Measurements from ENCODE around the gene PATJ.
"Not testable (repeated sequence)": the region's sequence is repeated elsewhere in the genome, so short reads cannot be mapped to it uniquely, and the experiment has no call there.

The PATJ gene

GRCh38 chr1:61749574-61749973, 7.3 kb downstream of the PATJ start:
- DNase-seq = no peak

GRCh38 chr1:61752921-61753389, 10.7 kb downstream of the PATJ start:
- no peak for DNase-seq

DNA sequence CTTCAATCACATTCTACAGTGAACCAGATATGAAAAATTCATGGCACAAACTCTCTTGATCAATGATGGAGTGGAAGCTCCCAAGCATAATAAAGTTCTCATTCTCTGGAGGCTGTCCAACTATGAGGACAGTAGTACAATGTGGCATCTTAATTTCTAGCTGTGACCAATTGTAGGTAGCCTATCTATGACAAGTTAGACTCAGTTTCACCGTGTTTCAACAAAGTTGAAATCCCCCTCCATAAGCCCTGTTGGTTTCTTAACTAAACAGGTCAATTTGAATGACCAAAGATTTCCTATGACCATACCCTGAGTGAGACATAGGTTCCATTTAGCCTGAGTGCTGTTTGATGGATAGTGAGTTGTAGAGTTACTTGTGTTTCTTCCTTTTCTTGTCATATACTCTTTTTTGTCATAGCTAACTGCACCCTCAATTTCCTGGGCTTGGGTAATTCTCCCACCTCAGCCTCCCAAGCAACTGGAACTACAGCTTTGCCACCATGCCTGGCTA, 11.8 kb downstream of the PATJ start:
- DNase-seq = no peak

DNA sequence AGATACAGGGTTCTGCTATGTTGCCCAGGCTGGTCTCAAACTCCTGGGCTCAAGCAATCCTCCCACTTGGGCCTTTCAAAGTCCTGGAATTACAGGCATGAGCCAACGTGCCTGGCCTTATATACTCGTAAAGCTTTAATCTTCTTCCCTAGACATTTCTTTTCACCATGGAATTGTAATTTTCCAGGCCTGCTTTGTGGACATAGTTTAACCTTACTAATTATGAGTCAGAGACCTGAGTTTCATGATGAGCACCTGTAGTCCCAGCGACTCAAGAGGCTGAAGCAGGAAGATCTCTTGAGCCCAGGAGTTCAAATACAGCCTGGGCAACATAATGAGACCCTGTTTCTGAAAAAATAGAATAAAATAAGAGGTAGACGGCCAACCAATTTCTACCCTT, 12.3 kb downstream of the PATJ start:
- no peak for DNase-seq

GRCh38 chr1:61756773-61757172, 14.5 kb downstream of the PATJ start:
- DNase-seq = no peak

DNA sequence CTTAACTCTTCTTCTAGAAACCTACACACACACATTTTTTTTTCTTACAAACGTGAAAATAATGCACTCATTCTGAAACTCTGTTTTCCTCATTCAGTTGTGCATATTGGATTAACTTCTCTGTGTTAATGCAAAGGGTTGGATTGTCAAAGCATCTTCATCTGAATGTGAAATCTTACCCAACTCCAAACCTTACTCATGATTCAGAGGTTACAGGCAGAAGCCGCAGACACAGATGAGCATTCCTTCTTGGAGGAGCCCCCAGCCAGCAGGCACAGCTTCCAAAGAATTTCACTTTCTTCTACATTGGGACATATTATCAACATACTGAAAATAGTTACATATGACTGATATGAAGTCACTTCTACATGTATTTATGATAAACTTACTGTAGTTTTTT, 15.7 kb downstream of the PATJ start:
- DNase-seq = no peak

DNA sequence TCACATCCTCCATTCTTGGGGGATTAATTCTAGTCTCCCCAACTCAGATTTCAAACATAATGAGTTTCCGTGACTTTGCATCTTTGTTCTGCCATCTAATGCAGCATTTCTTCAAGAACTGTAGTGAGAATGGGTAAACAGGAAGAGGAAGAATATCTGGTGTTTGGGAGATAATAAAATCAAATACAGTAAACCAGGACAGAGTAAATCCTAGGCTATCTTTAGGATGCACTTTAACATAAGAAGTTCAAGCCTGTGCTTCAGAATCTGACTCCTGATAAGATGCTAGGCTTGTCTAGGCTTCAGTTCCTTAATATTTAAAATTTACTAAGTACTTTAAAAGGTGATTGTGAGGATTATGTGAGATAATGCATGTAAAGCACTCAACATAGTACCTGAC, 27.9 kb downstream of the PATJ start:
- DNase-seq = no peak

DNA sequence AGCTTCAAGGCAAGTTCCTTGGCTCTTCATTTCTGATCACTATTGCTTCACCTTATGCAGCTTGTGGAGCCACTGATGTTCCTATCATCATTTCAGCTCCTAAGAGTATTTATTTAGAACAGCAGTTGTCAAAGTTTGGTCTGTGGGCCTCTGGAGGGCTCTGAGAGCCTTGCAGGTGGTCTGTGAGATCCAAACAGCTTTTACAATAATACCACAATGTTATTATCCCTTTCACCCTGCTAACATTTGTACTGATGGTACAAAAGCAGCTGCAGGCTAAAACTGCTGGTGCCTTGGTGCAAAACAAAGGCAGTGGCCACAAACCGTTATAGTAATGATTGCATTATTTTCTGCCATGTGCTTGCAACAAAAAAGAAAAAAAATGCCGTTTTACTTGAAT, 33.8 kb downstream of the PATJ start:
- no peak for DNase-seq

GRCh38 chr1:61779231-61779630, 37.0 kb downstream of the PATJ start:
- no peak for DNase-seq

GRCh38 chr1:61781151-61781550, 38.9 kb downstream of the PATJ start:
- no peak for DNase-seq

DNA sequence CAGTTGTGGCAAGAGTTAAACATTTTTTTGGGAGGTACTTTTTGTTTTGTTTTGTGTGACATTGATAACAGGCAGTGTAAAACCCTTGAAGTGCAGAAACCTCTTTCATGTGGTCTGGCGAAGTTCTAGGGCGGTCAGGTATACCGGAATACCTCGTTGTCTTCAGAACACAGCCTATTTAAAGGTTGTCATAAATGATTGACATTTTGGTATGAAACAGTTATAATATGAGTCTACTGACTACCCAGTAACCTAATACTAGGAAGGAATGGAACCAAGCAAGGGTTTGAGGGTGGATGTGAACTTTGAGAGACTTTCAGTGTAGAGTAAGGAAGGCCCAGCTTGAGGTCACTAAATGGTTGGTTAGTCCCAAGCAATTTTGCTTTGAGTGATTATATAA, 40.5 kb downstream of the PATJ start:
- DNase-seq = no peak

- DNase-seq = no peak
Observed at GRCh38 chr1:61784726-61785125, 42.4 kb downstream of the PATJ start.

DNA sequence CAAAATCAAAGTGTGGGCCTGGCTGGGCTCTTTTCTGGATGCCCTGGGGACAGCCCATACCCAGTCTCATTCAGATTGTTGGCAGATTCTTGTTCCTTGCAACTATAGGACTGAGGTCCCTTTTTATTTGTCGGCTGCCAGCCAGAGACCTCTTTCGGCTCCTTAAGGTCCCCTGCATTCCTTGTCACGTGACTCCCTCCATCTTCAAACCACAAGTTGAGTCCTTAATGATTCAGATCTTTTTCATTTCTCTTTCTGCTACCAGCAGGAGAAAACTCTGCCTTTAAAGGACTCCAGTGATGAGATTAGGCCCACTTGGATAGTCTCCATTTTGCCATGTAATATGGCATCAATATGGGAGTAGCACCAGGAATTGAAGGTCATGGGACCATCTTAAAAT, 48.6 kb downstream of the PATJ start:
- no peak for DNase-seq

GRCh38 chr1:61797045-61797755, 54.9 kb downstream of the PATJ start:
- no peak for DNase-seq

DNA sequence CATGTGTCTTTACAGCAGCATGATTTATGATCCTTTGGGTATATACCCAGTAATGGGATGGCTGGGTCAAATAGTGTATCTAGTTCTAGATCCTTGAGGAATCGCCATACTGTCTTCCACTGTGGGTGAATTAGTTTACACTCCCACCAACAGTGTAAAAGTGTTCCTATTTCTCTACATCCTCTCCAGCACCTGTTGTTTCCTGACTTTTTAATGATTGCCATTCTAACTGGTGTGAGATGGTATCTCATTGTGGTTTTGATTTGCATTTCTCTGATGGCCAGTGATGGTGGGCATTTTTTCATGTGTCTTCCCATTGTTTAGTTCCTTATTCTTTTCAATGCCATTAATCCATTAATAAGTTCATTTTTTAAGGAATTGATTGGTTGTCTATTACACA, 58.8 kb downstream of the PATJ start:
- not testable (repeated sequence) for DNase-seq

DNA sequence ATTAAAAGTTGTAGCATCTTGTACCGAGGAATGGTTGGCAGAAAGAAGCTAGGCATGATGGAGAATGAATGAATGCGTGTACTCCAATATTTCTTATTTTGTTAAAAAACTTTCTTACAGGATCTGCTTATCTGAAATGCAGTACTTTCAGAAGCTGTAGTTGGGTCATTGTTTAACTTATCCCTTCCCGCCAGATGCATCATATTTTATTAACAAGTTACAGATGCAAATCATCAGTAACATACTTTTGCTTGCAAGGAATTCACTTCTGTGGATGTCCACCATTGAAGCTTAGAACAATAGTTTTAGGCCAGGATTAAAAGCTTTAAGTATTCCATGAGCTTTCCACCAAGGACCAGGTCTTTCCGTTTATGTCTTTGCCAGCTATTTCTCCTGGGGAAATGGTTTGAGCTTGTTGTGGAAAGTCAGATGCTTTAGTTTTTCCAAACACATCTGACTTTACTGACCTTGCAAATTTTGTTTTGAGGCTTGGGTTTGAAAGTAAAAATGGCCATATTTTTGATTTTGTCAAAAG, 65.4 kb downstream of the PATJ start:
- no peak for DNase-seq

GRCh38 chr1:61808321-61808720, 66.0 kb downstream of the PATJ start:
- DNase-seq = no peak

- no peak for DNase-seq
Observed at GRCh38 chr1:61808968-61809367, 66.7 kb downstream of the PATJ start.

GRCh38 chr1:61812916-61813315, 70.6 kb downstream of the PATJ start:
- DNase-seq = no peak

- no peak for DNase-seq
Observed at GRCh38 chr1:61816191-61816590, 73.9 kb downstream of the PATJ start.

- no peak for DNase-seq
Observed at GRCh38 chr1:61818992-61819391, 76.7 kb downstream of the PATJ start.

DNA sequence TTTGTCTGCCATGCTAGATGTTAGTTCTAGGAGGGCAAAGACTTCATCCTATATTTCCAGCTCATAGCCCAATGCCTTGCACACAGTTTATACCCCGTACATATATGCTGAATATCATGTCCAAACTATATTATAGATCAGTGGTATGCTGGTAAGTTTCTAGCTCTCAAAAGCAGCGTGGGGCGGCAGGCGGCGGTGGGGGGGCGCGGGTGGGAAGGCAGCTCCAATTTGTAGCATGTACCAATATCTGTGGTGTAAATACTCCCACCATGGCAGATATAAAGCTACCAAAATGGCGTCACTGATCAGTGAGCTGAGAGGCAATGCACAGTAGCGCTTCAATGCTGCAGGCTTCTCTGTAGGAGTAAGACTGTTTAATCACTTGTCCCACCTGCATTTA, 77.1 kb downstream of the PATJ start:
- DNase-seq = no peak

GRCh38 chr1:61825393-61825792, 83.1 kb downstream of the PATJ start:
- DNase-seq = no peak

GRCh38 chr1:61828805-61829204, 86.5 kb downstream of the PATJ start:
- DNase-seq = no peak

DNA sequence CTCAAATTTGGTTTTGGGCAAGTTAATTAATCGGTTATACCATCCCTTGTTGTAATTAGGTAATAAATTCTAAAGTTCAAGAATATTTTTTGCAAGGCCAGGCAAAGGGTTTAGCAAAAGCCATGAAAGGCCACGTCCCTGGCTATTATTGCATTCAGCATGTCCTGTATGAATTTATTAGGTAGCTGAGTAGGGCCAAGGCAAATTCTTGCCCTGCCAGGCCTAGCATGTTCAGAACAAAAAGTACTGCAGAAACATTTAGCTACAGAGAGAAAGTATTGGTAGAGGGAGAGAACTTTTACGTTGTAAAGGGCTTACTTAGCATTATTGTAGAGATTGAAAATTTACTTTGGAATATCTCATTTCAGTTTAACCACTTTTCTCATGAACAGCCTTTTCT, 94.4 kb downstream of the PATJ start:
- no peak for DNase-seq
